Measurements from ENCODE around the gene AP2B1.
"Not testable (repeated sequence)": the region's sequence is repeated elsewhere in the genome, so short reads cannot be mapped to it uniquely, and the experiment has no call there.

AP2B1 gene

DNA sequence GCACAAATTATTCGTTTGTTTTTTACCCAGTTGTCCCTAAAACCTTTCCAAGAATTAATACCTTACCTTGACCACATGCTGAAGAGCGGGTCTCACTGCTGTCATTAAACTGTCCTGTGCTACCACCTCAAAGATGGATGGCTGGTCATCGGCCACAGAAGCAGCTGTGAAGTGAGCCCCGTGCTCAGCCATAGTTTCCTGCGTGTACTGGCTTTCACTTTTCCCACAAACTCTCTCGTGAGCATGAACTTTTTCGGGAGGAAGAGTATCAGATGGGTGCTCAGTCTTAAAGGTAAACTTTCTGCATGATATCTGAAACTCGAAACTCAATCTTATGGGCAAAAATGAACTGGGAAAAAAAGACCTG lies 9.3 kb upstream of the AP2B1 start:
- no peak for DNase-seq

DNA sequence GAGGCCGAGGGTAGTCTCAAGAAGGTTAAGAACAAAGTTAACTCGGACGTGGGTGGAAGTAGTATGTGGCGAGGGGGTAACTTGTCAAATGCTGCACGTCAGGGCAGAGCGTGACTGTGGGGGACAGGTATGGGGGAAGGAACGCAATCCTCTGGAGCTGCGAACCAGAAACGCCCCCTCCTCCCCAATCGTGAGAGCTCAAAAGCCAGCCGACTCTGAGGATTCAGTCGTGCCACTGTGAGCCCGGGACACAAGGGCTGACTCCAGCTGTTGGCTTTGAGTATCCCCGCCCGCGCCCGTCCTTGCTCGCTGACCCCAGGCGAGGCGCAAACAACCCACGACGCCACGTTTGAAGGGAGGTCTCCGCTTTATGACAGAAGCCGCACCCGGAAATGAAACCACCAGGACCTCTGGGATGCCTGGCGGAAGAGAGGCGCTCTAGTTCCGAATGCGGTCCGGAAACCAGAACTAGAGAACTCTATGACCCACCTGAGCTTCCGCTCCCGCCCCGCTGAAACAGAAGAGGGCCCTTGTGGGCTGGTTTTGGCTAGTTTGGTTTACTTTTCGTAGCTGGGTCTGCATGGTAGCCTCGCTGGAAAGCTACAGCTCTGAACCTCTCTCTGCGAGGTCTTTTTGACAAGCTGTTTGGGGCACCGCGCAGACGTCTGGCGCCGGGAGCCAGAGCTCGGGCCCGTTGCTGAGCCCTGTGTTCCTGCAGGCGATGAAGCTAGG lies 8.8 kb upstream of the AP2B1 start, which contains the start of gene PEX12:
PEX12 (minus strand) TSS at position 375 of the 732 bp plus-strand sequence. CDS start 550 bp downstream, outside the sequence.
- peak; percentile 90 for DNase-seq

DNA sequence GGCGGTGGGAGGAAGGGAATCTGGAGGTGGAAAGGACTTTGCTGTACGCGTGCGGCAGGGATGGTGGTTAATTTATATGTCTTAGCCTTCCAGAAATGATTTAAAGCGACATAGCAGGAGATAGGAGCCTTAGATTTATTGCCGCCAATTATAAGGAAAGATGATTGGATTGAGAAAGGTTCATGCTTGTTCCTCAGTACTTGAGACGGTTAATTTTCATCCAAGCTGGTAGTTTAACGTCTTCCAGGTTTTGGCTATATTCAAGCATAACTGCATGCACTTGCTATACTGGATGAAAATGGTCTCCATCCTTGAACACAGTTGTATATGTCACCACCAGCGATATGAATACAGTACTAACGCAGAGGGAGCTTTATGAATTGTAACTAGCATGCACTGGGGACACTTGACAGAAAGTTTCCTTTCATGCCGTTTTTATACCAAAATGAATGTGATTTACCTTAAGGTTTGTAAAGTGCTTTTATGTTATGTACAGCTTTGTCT lies 8.1 kb upstream of the AP2B1 start:
- DNase-seq = no peak

DNA sequence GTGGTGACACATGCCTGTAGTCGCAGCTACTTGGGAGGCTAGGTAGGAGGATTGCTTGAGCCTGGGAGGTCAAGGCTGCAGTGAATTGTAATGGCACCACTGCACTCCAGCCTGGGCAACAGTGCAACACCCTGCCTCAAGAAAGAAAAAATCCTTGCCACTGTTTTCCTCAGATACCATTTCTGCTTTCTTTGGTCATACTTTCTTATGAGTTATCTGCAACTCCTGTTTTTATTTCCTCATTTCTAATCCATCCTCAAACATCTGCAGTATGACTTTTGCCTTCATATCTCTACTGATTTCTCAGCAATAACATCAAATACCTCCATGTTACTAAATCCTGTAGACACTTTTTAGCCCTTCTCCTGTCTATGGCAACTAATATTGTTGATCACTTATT lies 3.1 kb upstream of the AP2B1 start:
- DNase-seq = no peak

DNA sequence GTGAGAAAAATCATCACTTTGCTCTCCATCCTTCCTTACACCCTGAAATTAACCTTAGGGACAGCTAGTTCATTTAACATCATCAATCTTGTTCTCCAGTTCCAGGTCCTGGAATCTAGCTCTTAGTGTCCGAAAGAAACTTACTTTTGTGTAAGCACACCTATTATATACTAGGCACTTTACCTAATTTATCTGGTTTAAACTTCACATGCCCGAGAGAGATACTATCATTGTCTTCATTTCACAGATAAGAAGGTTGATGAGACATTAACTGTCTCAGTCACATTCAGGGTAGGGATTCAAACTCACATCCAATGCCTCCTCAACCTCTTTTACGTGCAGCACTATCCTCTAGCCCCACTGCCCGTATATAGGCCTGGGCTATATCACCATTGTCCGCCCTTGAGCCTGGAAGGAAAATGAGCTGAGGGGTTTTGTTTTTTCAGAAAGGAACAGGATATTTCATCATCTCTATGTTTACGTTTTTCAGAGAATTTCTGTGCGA lies 501 bp upstream of the AP2B1 start:
- DNase-seq = no peak

DNA sequence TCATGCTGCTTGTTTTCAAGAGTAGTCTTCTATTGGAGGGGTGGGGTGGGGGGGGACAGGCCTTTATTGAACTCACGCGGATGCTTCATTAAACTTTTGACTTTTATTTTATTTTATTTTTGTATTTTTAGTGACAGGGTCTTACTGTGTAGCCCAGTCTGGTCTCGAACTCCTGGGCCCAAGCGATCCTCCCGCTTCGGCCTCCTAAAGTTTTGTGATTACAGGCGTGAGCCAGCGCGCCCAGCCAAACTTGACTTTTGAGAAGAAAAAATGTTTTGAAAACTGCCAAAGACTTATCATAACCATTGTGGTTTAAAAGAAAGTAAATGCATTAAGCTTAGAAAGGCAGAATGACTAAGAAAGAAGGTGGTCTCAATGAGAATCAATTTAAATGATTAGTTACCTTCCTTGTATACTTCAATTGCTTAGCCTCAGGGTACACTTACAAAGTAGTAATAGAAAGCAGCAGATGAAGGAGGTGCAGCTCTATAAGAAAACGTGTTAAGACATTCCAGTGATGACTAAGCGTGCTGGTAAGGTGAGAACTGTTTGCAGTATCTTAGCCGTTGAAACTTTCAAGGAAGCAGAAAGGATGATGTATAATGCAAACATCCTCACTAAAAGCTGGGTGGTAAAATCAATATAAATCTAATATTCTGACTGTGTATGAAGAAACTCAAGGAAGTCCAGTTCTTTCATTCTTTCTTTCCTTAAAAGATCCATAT lies 1.2 kb downstream of the AP2B1 start:
- no peak for DNase-seq

DNA sequence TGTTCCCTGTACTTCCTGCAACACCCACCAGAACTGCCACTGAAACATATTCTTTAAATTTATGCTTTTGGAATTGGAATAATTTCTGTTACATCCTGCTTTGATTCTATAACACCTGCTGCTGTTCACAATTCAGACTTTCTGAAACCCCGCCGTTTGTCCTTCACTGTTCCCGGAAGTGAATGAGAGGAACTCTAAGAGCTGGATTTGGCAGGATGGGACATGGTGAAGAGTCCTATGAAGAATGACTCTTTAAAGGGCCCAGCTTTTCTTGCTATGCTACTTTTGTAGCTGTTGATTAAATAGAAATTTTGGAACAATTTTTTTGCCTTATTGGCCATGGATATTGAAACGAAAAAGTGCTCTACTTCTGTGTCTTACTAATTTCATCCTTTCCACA lies 8.9 kb downstream of the AP2B1 start:
- DNase-seq = no peak

DNA sequence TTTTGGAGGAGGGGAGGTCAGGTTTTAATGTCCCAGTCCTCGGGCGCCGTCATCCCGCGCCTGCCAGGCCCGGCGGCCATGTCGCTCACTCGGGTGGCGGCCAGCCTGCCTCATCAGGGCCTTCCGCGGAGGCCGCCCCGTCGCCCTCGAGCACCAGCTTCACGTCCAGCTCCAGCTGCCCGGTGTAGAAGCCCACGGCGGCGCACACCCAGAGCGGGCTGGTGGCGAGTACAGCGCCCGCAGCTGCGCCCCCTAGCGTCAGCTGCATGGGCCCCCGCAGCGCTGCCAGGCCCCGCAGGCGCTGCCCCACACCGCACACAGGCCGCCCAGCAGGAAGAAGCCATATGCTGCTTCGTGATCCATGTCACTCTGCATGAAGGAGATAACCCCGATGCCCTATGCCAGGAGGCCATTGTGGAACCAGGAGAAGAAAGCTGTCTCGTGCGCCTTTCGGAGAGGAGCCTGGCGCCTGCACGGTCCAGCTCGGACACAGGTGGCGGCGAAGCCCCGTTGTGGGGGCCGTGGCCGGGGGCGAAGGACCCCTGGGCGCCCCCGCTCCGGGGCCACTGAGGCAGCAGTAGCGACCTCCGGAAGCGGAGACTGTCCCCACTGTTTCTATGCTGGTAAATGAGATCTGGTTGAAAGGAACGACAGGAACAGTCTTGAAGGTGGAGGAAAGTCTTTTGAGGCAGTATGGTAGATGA lies 9.6 kb downstream of the AP2B1 start:
- no peak for DNase-seq

DNA sequence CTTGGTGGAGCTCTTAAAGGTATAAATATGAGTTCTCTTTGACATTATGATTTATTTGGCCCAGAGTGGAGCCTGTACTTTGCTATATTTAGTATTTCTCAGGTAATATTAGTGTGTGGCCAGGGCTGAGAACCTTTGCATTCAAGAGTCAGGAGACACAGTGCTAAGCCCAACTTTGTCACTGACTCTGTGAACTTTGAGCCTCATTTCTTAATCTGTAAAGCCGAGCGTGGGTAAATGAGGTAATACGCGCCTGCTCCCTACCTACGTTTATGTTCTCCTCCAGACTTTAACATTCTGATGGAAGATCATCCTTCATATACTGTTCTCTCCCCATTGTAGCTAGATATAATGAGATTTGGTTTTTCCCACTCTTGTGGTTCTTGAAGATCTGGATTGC lies 10.5 kb downstream of the AP2B1 start:
- no peak for DNase-seq

DNA sequence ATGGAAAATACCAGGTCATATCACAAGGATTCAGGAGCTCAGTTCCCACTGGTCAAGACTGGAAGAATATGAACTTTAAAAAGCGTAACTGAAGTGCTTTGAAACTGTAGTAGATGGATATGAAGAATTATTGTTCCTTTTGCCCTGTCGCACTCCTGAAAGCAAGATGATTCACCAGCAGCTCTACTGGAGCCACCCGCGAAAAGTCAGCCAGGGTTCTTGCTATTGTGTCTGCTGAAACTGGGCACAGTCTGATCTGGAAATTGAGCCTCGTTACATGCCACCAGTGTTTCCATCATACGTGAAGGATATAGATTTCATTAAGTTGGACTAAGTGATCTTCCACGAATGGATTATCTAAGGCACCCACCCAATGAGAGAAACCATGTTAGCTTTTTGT lies 16.6 kb downstream of the AP2B1 start:
- no peak for DNase-seq

DNA sequence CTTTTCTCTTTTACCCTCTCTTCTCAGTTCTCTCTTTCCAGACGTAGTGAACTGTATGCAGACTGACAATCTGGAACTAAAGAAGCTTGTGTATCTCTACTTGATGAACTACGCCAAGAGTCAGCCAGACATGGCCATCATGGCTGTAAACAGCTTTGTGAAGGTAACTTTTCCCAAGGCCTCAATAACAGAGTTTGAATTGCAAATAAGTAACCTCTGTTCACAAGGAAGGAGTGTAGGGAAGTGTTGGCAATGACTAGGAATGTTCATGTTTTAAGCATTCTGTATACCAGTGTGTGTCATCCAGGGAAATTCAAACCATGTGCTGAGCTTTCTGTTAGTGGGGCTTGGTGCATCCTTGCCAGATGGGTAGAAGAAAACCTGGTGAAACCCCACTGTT lies 18.6 kb downstream of the AP2B1 start:
- no peak for DNase-seq

DNA sequence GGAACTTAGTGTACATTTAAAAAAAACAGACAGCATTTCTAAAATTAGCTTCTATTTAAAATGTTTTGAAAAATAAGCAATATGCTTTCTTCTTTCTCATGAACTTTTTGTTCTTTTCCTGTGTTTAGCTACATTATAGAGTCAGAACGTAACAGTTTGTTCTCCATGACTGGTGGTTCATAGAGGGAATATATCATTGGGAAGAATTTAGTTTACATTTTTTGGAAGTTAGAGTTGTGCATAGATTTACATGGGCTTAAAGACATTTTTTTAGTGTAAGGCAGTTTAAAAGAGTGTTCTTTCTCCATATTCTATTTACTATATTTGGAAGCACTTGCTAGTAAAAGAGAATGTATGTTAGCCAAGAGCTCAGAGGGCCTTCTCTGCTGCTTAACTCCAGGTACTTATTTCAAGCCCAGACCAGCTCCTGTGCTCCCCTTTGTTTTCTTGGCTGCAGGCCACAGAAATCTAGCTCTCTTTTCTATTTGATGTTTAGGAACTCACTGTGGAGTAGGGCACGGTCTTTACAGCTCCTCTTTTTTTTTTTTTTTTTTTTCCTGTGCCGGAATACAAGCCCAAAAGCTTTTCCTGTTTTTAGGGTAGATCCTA lies 20.2 kb downstream of the AP2B1 start:
- no peak for DNase-seq

DNA sequence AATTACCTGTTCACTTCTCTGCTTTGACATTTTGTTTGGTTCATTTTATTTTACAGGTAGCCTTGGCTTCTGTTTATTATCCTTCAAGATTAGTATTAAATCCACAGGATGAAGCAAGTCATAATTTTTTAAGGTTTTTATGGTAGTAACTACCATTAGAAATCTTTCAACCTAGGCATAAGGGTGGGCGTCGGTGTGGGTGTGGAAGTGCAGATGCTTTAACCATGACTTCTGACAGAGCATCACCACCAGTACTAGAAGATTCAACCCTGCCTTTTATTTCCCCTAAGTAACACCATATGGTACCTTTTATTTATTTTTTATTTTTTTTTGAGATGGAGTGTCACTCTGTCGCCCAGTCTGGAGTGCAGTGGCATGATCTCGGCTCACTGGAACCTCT lies 22.7 kb downstream of the AP2B1 start:
- no peak for DNase-seq

DNA sequence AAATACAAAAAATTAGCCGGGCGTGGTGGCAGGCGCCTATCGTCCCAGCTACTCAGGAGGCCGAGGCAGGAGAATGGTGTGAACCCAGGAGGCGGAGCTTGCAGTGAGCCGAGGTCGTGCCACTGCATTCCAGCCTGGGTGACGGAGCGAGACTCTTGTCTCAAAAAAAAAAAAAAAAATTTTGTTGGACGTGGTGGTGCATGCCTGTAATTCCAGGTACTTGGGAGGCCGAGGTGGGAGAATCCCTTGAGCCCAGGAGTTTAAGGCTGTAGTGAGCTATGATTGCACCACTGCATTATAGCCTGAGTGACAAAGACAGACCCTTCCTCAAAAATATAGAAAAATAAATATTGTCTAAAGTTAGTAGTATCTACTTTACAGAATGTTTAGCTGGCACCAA lies 23.6 kb downstream of the AP2B1 start:
- DNase-seq = not testable (repeated sequence)

DNA sequence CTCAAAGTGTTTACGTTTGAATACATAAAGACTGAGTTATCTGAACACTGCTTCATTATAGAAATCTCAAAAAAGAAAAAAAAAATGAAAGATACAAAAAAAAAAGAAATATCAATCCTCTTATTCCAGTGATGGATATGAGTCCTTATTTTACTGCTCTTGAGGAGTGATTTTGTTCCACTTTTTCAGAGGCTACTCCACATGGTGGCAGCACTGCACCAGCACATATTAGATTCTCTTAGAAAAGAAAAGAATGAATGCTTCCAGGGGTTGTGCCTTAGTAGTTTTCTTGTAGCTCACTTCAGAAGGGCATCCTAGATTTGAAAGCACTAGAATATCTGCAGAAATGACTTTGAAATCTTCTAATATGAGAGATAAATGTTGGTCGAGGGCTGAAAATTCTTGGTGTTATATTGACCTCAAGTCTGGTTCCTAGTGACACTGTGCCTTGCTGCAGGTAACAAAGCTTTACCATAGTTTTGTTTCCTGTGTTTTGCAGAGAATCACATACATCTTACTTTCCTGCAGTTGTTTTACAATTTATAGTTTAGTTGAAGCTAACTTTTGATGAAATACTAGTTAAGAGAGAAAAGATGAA lies 25.9 kb downstream of the AP2B1 start:
- DNase-seq = peak; percentile 5

DNA sequence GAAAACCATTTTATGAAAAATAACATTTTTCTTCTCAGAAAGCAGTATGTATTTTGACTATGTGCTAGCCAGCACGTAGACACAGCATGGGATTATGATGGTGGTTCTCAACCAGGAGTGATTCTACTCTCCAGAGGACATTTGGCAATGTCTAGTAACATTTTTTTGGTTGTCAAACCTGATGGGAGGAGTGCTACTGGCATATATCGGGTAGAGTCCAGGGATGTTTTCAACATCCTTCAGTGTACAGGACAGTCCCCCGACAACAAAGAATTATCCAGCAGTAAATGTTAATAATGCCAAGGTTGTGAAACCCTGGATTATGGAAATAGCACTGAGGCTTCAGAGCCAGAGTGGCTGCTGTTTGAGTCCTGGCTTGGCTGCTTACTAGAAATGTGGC lies 27.7 kb downstream of the AP2B1 start:
- DNase-seq = no peak

DNA sequence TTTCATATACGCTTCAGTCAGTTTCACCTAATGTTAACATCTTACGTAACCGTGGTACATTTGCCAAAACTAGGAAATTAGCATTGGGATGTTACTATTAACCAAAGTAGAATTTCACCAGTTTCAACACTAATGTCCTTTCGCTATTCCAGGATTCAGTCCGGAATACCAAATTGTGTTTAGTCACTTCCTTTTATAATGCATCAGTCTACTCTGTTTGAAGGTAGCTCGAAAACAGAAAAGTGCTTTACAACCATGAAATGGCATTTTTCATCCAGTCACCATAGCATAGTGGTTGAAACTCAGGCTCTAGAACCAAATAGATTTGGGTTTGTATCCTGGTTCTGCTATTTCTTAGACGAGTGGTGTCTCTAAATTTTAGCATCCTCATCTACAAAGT lies 29.4 kb downstream of the AP2B1 start:
- DNase-seq = no peak

DNA sequence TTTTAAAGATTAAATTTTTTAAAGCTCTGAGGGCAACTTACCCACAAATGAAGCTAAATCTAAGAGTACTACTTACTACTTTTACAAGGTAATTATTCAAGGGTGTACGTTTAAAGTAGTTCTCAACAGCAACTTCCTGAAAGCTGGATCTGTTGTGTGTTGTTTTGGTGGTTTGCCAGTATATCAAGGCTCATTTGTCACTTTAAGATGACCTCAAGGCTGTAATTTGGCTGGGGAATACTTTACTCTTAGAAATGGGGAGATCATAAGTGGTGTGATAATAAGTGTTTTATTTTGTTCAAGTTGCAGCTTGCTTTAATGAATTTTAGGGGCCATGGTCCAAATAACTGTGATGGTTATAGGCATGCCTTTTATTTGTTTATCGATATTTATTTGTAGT lies 30.4 kb downstream of the AP2B1 start:
- no peak for DNase-seq

DNA sequence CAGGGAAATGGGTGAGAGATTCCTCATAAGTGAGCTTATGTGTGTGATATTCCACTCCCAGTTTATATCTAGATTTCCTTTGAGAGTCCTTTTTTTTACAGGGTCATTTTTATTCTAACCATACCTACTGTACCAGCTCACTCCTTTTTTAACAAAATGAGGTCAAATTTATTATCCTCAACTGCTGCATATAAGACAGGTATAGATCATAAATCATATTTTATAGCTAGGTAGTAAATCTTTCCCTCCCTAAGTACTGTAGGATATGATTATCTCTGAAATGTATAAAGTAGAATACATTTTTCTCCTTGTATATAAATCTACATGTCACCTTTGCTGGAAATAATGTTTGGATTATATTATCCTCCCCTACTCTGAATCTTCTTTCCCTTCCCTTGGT lies 31.5 kb downstream of the AP2B1 start:
- no peak for DNase-seq

DNA sequence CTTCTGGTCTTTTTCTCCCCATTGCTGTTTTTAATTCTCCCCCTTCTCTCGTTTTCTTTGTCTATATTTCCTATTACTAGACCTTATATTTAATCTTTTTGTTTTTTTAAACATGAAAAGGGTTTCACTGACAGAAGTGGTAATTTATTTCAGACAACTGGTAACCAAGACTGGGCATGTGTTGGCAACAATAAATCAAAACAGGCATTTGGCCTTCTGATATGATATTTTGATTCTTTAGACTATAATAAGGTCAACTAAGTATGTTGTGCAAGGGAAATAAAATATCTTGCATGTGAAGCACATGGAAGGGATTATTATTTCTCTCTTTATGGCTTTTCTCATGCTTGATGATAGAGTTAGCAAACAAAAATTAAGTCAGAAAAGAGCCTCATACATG lies 34.6 kb downstream of the AP2B1 start:
- no peak for DNase-seq

DNA sequence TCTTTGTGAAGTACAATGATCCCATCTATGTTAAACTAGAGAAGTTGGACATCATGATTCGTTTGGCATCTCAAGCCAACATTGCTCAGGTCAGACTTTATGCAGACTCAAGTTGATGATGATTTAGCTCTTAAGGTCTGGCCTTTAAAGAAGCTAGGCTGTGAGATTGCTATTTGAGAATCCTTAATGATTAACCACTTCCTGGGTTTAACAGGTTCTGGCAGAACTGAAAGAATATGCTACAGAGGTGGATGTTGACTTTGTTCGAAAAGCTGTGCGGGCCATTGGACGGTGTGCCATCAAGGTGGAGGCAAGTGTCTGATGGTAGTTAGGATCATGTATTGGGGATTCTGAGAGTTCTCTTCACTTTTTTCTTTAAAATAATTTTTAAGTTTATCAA lies 40.3 kb downstream of the AP2B1 start:
- no peak for DNase-seq

DNA sequence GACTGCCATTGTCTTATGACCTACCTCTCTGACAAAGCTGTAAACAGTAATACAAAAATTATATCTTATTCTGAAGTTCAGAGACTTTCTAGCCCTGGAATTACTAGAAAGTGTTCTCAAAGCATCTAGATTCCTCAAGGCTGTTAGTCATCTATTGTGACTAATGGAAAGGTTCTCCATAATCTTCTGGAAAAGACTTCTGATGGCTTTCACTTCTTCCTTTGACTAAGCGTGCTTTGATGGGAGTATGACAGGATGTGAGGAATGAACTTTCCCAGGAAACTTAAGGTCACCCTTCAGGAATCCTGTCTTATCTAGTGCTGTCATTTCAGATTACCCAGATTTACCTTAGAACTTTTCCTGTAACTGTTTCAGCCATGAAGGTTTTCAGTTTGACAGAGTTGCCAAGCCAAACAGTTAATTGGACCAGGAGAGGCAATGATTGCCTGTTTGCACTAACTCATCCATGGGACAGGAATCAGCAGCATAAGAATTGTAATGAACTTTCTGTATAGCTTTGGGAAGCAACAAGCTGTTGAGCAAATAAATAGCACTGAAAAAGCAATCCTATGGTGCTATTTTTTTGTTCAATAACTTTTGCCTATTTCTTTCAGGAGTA lies 43.5 kb downstream of the AP2B1 start:
- DNase-seq = no peak

All from central memory CD4-positive, alpha-beta T cell (primary cell).